HG03378 (cell line): ENCODE data around the gene ADD1.
A peak's percentile ranks its signal among the peaks of the same experiment; 100 is the strongest.
"Not testable (repeated sequence)": the region's sequence is repeated elsewhere in the genome, so short reads cannot be mapped to it uniquely, and the experiment has no call there.

Source experiments
- ATAC-seq: cut with Tn5 transposase; IDR thresholded peaks from one replicate; pipeline ENCODE4 v1.9.1; 2021; ENCODE audit warnings: mild to moderate bottlenecking, moderate library complexity; ENCODE audit not compliant: unreplicated experiment

ADD1 gene

DNA sequence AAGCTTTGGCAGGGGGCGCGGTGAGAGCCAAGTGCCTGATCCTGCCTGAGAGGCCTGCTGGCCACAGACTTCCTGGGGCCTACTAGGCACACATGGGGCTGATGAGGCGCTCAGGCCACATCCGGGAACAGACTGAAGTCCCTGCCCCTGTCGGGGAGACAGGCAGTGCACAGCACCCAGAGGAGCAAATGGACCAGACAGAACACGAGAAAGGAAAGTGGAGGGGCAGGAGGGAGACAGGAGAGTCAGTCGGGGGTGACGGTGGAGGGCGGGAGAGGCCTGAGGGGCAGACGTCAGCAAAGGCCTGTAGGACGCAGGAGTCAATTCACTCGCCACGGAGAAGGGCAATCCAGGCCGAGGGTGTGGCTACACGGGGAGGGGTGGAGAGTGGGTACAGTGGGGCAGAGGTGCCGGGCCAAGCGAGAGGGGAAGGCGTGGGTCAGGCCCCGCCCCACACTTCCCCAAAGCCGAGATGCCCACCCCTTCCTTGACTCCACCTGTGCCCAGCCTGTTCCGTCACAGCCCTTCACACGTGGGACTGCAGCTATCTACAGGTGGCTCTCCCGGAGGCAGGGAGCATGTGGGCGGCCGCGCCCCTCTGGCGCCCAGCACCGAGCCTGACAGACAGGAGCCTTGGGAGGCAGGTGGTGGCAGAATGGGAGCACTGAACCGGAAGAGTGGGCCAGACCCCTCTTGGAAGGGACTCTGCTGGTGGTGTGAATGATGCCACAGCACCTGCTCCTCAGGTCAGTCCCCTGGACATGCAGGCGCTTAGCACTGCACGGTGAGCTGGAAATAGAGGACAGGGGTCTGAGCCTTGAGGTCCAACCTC, 99.1 kb downstream of the ADD1 start:
- no peak for ATAC-seq

DNA sequence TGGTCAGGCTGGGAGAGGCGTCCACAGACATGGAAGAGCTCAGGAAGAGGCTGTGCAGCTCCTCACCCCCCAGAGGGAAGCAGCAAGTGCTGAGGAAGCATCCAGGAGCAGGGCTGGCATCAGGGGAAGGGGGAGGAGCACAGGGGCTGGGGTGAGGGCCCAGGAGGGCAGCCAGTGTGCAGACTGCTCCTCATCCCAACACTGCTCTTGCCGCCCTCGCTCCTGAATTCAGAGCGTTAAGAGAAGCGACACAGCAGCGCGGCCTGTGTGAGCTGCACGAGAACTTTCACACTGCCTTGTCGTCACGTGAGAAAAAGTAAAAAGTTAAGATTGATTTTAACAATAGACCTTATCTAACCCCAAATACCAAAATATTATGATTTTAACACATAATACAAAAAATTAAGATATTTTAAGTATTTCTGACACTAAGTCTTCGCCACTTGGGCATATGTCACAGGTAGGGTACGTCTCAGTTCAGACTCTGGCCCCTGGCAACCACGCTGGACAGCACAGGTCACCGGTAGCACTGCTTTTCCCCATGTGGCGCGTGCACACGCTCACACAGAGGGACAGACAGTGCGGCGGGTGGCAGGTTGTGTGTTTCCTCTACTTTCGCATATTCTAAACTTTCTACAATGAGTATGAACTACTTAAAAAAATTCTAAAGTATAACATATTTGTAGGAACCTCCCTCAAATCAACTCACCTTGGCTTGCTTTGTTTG, 99.9 kb downstream of the ADD1 start:
- ATAC-seq = no peak

DNA sequence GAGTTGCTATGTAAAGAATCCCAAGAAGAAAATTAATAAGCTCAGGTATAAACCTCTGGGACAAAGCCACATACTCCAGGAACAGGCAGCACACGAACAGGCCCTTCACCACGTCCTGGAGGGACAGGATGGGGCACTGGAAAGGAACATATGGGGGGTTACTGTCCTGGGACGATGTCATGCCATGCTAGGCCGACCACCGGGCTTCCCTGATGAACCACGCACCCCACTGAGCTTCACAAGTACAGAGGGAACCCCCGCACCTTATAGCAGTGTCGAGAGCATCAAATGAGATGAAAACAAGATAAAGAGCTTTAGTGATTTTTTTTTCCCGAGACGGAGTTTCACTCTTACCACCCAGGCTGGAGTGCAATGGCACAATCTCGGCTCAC, 100.4 kb downstream of the ADD1 start:
- no peak for ATAC-seq

DNA sequence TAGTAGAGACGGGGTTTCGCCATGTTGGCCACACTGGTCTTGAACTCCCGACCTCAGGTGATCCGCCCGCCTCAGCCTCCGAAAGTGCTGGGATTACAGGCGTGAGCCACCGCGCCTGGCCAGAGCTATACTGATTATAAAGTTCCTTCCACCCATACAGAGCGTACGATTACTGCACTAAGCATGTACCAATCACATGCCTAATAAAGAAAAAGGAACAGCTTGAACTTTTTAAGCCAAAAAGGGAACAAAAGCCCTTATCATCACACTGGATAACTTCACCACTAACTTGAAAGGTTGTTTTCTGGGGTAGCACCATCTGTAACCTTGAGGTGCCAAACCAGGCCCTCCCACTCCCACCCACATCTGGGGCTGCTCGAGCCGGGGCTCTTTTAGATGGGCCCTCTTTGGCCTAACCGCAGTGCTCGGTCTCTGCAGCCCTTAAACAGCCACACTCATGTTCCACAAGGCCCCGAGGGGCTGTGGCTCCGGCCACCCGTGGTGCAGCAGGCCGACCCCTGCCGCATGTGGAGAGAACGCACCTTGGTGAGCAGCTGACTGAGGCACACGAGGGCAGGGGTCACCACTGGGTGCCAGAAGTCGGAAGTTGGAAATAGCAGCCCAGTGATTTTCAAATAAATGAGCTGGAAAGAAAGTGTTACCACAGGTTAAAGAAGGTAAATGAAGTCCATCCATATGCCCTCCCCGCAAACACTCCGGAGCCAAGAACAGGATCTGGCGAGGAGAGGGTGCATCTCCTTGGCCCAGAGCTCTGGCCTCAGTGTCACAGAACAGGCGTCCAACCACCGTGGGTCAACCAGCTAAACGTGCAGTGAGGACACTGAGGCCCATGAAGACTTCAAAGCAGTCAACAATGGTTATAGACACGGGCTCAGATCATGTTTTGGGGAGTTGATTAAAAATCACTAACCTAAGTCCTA, 101.2 kb downstream of the ADD1 start:
- ATAC-seq = no peak

DNA sequence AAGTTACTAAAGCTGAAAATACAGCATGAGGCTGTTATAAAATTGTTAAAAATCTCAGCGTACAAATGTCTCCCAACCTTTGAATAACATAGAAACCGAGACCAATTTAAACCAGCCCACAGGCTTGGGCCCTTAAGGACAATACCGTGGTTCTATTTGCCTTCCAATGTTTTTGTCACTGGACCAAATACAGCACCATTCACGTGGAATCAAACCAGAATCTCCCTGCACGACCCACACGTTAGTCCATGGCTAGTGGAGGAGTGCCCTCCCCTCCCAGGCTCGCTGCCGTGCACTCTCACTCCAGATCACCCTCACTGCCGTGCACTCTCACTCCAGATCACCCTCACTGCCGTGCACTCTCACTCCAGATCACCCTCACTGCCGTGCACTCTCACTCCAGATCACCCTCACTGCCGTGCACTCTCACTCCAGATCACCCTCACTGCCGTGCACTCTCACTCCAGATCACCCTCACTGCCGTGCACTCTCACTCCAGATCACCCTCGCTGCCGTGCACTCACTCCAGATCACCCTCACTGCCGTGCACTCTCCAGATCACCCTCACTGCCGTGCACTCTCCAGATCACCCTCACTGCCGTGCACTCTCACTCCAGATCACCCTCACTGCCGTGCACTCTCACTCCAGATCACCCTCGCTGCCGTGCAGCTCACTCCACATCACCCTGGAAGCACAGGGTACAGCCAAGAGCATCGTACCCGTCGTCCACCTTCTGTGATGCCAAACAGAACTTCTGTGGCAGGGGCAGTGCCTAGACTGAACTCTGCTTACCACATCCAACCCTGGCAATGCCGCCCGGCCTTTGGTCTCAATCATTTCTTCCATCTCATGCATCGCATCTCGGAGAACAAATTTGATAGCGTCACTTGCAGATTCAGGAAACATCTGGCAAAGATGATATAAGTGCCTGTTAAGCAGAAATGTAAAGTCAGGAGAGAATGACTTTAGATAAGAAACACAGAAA, 102.3 kb downstream of the ADD1 start:
- not testable (repeated sequence) for ATAC-seq

DNA sequence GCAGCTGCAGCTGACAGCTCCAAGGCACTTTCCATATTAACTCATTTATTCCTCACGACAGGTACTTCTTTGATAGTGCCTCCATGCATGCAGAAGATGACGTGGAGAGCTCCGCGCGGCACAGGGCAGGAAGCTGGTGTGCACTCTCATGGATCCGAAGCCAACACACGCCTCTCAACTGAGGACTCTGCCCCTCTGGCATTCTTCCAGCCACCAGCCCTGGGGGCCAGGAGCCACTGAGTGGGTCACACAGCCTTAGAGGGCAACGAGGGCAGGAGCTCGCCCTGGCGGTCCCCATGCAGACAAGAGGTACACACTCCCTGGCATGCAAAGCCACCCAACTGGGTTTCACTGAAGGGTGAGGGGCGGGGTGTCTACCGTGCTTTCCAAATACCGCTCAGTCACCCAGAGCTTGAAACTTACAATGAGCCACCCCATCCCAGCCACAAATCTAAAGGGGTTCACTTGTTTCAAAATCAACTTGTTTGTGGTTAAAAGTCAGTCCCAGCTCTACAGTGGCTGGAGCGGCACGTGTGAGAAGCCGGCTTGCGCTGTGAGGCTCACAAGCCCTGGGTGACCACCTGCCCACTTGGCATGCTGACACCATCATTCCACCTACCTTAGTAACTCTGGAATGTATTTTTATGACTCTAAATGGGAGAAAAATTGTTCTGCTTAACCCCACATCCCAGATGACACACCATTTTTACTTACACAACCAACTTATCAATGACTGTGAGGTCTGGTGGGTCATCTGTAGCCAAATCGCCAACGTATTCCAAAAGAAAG, 103.4 kb downstream of the ADD1 start:
- ATAC-seq = no peak

DNA sequence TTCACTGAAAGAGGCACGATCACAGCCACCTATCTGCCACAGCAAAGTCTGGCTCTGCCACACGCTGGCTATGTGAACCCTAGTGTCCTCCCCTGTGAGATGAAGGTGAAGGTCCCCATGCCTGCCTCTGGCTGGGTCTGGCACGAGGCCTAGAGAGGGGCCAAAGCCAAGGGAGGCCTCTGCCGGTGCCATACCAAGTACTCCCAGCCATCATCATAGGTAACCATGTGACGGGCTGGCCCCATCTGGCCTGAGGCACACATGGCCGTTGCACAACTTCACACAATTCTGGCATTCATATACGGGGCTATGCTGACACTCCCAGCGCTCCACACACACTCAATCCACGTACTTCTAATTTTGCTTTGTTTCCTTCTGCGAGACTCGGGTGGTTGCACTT, 104.3 kb downstream of the ADD1 start:
- no peak for ATAC-seq

DNA sequence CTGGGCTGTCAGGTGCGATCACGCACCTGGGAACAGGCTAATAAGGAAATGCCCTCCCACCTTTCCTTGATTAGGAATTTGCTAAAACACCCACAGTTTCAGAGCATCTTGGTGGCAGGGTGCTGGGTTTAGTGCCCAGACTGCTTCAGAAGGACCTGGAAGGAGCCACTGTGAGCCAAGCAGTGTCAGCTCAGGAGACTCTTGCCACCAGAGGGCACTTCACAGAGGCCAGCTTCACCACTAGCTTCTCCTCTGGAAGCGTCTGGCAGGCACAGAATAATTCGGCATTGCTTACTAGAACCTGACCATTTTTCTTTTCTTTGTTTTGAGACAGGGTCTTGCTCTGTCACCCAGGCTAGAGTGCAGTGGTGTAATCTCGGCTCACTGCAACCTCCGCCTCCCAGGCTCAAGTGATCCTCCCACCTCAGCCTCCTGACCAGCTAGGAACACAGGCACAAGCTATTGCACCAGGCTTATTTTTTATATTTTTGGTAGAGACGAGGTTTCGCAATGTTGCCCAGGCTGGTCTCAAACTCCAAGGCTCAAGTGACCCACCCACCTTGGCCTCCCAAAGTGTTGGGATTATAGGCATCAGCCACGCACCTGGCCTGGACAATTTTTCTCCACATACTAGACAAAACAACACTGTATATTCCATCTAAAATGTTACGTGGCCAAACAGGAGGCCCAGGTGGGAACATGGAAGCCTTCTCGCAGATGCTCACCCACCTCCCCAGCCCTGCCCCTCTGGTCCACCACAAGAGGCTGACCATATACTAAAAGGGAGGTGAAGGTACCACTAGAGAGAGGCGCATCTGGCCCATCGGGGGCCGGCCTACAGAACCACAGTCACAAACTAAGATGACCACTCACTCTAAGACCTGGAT, 105.5 kb downstream of the ADD1 start:
- no peak for ATAC-seq

DNA sequence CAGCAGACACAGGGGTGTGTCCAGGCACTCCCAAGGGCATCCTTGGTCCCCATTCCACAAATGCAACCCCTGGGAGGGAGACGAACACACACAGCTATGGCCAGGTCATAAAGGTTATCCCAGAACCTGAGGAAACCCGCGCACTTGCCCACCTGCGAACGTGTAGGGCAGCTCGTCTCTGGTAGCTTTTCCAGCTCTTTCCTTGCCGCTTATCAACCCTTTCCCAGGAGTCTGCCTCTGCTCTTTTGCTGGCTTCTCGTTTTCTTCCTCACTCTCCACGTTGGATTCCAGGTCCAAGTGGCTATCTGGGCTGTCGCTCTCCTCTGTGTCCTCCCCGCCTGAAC, 106.1 kb downstream of the ADD1 start:
- ATAC-seq = no peak

DNA sequence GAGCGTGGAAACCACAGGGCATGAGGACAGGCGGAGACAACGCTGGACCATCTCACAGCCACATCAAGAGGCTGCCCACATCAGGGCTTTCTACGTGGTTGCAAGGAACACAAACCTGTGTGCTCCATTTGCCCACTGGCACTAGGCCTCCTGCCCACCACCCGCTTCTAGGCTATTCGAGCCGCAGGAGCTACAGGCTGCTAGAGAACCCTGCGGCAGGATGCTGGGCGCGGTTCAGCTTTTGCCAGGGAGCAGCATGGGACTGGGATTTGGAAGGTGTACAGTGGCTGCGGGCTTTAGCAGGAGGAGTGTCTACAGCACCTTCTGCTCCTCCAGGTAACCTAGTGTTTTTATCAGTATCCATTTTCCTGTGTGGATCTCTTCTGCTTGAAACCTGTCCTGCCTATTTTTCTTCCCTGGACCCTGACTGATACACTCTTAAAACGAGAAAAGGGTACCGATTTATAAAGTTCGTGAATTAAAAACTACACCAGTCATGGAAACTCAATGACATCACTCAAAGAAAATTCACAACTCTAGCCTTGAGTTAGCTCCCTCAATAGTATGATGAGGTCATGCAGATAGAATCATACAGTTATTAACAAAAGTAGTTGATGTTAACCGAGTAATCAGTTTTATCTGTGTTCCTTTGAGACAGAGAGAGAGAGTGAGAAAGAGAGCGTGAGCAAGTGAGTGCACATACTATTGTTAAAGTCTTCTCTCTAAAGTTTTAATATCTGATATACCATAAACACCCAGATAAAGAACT, 106.8 kb downstream of the ADD1 start:
- no peak for ATAC-seq

DNA sequence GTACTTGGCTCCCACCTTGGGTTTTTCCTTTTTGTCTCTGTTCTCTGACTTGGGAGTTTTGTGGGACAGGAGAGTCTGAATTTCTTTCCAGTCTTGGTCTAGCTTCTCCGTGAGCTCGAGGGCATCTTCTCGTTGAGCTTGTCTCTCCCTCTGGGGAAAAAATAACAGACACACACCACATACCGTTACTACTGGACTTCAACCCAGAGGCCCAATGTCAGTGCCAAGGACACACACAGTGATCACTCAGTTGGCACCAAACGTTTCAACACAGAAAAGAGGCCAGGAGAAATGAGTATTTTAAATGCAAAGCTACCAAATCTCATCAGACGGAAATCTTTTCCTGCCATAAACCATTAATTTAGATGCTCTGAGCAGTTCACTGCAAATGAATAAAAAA, 109.9 kb downstream of the ADD1 start:
- no peak for ATAC-seq

DNA sequence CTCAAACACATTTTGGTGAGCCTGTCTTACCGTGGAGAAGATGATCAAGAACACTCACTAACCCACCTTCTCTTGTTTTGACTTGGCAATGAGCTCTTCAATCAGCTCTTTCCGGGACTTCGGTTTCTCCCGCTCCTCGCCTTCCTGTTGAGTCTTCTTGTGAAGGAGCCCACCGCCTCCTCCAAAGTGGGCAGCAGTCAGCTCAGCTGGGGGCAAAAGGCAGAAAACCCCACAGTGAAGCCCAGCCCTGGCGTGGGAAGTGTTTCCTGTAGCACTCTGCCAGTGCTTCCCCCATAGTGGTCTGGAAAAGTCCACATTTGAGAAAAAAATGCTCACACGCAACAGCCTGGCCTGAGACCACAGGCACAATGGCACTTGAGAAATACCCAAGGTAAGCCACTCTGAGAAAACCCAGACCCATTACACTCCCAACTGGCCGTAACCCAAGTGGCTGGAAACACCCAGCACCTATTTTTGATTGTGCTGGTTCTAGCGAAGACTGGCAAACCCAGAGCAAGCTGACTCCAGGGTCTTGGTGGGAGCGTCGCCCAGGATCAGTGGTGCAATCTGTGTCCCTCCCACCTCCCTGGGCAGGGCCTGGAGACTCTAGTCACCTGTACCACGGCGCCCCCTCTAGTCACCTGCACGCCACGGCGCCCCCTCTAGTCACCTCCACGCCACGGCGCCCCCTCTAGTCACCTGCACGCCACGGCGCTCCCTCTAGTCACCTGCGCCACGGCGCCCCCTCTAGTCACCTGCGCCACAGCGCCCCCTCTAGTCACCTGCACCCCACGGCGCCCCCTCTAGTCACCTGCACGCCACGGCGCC, 110.9 kb downstream of the ADD1 start:
- ATAC-seq = peak; percentile 52

DNA sequence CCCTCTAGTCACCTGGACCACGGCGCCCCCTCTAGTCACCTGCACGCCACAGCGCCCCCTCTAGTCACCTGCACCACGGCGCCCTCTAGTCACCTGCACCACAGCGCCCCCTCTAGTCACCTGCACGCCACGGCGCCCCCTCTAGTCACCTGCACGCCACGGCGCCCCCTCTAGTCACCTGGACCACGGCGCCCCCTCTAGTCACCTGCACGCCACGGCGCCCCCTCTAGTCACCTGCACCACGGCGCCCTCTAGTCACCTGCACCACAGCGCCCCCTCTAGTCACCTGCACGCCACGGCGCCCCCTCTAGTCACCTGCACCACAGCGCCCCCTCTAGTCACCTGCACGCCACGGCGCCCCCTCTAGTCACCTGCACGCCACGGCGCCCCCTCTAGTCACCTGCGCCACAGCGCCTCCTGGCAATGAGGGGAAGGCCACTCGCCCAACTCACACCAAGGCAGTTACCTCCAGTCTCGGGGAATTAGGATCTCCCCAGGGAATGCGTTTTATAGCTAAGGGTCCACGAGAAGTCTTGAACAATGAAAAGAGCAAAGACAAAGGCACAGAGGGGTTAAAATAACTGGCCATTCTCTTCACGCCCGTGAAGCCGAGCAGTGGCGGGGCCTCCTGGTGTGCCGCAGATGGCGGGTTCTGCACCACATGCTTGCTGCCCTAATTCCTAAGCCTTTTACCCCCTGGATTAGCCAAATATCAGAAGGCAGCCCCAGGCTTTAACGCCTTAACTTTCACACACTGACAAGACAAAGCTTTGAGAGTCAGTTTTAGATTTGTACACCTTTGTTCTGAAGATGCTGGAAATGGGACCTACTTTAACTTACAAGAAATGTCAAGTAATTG, 111.8 kb downstream of the ADD1 start:
- ATAC-seq = not testable (repeated sequence)

DNA sequence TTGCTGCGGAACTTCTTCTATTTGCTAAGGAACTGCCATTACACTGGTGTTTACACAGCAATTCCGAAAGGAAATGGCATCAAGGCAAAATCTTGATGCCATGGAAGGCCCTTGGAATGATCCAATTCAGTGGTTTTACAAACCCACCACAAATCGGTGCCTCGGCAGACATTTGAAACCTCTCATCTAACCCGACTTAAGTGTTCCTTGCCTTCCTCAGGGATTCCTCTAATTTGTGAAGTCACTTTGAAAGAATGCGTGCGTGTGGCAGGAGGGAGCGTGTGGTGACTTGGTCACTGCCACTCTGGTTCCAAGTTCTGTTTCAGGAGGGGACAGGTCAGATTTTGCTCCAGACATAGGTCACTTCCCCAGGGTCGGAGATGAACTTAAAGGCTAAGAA, 114.8 kb downstream of the ADD1 start:
- ATAC-seq = no peak

DNA sequence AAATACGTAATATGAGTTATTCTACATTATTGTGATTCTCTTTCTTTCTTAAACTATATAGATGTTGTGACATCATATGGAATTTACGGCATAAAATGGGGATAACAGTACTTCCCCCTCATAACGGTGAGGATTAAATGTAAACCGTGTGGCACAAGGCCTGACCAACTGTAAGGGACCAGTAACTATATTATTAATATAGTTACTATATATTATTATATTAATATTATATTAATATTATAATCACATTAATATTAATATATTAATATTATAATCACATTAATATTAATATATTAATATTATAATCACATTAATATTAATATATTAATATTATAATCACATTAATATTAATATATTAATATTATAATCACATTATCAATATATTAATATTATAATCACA, 116.8 kb downstream of the ADD1 start:
- not testable (repeated sequence) for ATAC-seq

DNA sequence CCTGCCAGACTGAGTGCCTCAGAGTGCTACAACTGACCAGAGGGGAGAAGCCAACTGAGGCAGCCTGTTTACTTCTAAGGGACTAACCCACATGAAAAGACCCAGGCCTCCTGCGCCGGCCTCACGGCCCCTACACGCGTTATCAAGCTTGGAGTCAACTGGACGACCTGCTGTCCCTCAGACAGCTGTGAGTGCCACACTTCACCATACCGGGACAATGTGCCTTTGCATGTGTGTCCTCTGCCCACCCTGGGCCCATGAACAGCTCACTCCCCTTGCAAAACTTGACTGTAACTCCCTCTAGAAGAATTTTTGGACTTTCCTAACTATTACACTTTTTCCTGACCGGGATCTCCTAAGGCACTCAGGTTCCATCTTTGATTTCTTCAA, 117.8 kb downstream of the ADD1 start:
- ATAC-seq = no peak
